Stomach (tissue), 9 donors: ENCODE measurements around the gene GOLGA8H. TPM values are rescaled to one million over a fixed set of nuclear protein-coding genes. Genes with fewer than 3 reads are reported as not detected.
A peak's percentile ranks its signal among the peaks of the same experiment; 100 is the strongest.
"Not testable (repeated sequence)": the region's sequence is repeated elsewhere in the genome, so short reads cannot be mapped to it uniquely, and the experiment has no call there.

Experiments
- DNase-seq, 2 donors: peaks; one replicate each; pipeline versions ENCODE4 v3.0.0 to v3.0.0-alpha.2; 2013 to 2019
- H3K27ac ChIP-seq, 5 donors: fragments of 200-600 bp in 4 of 5; sonication (generic) in 4 of 5; one replicate each; pipeline ENCODE4 v1.5.1; 2013 to 2019; ENCODE audit warnings: mild to moderate bottlenecking in 1 of 5, moderate library complexity in 1 of 5
- H3K27me3 ChIP-seq, 3 donors: fragments of 200-600 bp; sonication (generic); one replicate each; pipeline ENCODE4 v1.5.1; 2017 to 2019; ENCODE audit warnings: mixed run types in 1 of 3
- H3K36me3 ChIP-seq, 4 donors: fragments of 200-600 bp; sonication (generic); 1 replicate in 3 of 4; 2 replicates in 1 of 4; pipeline ENCODE4 v1.5.1; 2016 to 2019
- H3K4me1 ChIP-seq, 4 donors: fragments of 200-600 bp; sonication (generic); one replicate each; pipeline ENCODE4 v1.5.1; 2016 to 2019
- H3K4me3 ChIP-seq, 4 donors: fragments of 200-600 bp; sonication (generic) in 3 of 4; one replicate each; pipeline ENCODE4 v1.5.1; 2016 to 2019; ENCODE audit warnings: mild to moderate bottlenecking in 1 of 4
- H3K9me3 ChIP-seq, 4 donors: fragments of 200-600 bp; sonication (generic); one replicate each; pipeline ENCODE4 v1.5.1; 2016 to 2019
- EP300 ChIP-seq: sonication (generic); formaldehyde crosslinking; IDR thresholded peaks from one replicate; pipeline ENCODE4 v1.6.1; 2017; ENCODE audit warnings: antibody characterized with exemption
- POLR2A ChIP-seq, 4 donors: fragments of 450-650 bp; IDR thresholded peaks; one replicate each; pipeline ENCODE4 v1.6.1; 2016; ENCODE audit warnings: antibody characterized with exemption in 4 of 4, control low read depth in 2 of 4, mild to moderate bottlenecking in 1 of 4, moderate library complexity in 1 of 4
- POLR2AphosphoS5 ChIP-seq, 3 donors: sonication (generic); formaldehyde crosslinking; IDR thresholded peaks; one replicate each; pipeline ENCODE4 v1.6.1; 2016; ENCODE audit warnings: antibody characterized with exemption in 3 of 3
- WGBS, 5 donors: extraction: QIAGEN DNeasy Blood & Tissue Kit in 3 of 5; methylation state at CpG; one replicate each; pipeline versions ENCODE4 v1.1.5 to v1.1.7; 2013 to 2018; 5-methylcytosine and 5-hydroxymethylcytosine counted together
- intact Hi-C: fragments of 100-400 bp; cut with DNase I; formaldehyde crosslinking; loops from one replicate; pipeline ENCODE4 v1.15.1; 2023; ENCODE audit warnings: low total_unique reads
- polyA plus RNA-seq, 3 donors: library from polyadenylated mRNA; stranded (reverse); fragments of 200-250 nt; gene quantifications; one replicate each; pipeline ENCODE4 v1.2.3, GENCODE V29; 2013
- total RNA-seq, 5 donors: library from RNA; depleted of rRNA; stranded (reverse); fragments of >200 nt; gene quantifications; one replicate each; pipeline versions ENCODE4 v1.1.0 to v1.2.3, GENCODE V29; 2014 to 2016
- TF ChIP-seq, protein P1 (sequence below), 7 experiments: fragments of 450-650 bp in 4 of 7; fragments of 200-600 bp in 3 of 7; sonication (generic) in 3 of 7; IDR thresholded peaks; one replicate each; pipeline ENCODE4 v1.5.1; 2016 to 2019; ENCODE audit warnings: antibody characterized with exemption in 7 of 7, control low read depth in 2 of 7, mild to moderate bottlenecking in 1 of 7
- donor health status: healthy with polysubstance abuse.
- donor health status: Bipolar disorder and iron deficiency.
- donor health status: healthy.

The GOLGA8H gene
- total and polyA plus RNA-seq, 8 donors, result 0.13 to 2.0 (median 0.34) TPM; not detected in 4

DNA sequence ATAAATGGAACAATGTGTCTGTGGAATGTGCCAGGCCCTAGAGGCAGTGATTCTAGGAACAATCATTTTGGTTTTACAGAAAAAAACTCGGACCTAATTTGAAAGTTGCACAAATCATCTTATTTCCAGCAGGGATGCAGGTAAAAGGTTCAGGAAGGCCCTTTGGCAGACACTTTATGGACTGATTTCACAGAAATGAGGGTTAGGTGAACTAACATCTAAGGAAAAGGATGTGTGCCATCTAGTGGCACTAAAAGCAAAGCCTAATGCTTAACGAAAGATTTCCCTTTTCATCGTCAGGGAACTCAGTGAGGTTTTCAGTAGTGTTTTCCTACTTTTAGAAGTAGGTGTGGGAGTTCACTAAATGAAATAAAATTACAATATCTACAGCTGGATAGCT, 17.5 kb downstream of the GOLGA8H start:
- peaks cover 0 to 14% (median 4%) of the 10 kb centered on the region in 4 donors for H3K4me1 ChIP-seq
- H3K36me3 ChIP-seq, H3K9me3 ChIP-seq, intact Hi-C loops, H3K4me3 ChIP-seq, H3K27me3 ChIP-seq, H3K27ac ChIP-seq: not testable (repeated sequence)
- TF ChIP-seq, protein P1, sequence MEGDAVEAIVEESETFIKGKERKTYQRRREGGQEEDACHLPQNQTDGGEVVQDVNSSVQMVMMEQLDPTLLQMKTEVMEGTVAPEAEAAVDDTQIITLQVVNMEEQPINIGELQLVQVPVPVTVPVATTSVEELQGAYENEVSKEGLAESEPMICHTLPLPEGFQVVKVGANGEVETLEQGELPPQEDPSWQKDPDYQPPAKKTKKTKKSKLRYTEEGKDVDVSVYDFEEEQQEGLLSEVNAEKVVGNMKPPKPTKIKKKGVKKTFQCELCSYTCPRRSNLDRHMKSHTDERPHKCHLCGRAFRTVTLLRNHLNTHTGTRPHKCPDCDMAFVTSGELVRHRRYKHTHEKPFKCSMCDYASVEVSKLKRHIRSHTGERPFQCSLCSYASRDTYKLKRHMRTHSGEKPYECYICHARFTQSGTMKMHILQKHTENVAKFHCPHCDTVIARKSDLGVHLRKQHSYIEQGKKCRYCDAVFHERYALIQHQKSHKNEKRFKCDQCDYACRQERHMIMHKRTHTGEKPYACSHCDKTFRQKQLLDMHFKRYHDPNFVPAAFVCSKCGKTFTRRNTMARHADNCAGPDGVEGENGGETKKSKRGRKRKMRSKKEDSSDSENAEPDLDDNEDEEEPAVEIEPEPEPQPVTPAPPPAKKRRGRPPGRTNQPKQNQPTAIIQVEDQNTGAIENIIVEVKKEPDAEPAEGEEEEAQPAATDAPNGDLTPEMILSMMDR (IDR thresholded peaks at IDR 0.05), result peak in 1 of 7 experiments; percentile 15
- peak in 1 of 2 donors; percentile 6 for DNase-seq
- 0 to 15% (median 9%) methylated on average over 1 to 2 of the region's 3 CpGs; no CpG with 5 or more reads in 1 of the 5 donors for WGBS, 5 donors

DNA sequence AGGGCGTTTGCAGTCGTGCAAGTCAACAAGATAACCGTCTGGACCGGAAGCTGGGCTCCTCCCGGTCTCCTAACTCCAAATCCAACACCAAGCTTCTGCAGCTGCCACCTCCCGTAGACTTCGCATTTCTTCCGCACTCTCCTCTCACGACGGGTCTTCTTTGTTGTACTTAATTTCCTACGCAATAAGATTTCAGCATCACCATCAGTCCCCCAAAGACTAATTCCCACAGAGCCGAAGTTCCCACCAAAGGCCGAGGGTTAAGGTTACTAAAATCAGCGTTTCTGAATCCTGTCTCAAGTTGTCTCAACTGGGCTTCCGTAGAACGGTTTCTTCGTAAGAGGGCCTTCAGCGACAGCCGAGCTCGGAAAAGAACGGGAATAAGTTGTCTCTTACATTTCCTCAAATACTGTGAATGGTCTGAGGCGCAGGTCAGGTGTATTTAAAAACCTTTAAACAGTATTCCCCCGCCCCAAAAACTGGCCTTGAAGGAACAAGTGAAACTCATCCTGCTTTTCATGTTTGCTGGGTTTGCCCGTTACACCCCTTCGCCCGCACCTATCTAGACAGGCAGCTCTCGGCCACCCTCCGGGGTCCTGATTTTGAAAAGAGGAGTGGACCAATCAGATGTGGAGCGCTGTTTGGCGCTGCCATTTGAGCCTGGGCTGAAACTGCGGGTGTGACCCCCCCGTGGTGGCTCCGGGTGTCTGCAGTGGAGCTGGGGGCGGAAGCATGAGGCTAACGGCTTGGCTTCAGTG, 21.8 kb downstream of the GOLGA8H start, which contains the start of gene ARHGAP11B:
ARHGAP11B (plus strand) TSS at position 693 of the 758 bp plus-strand sequence.
- H3K27me3 ChIP-seq, H3K36me3 ChIP-seq, intact Hi-C loops, H3K9me3 ChIP-seq: not testable (repeated sequence)
- peak within 1 kb of the TSS; percentile 47 to 73 (median 60) for H3K4me3 ChIP-seq
- peaks cover 0 to 20% (median 10%) of the 10 kb centered on the region in 4 donors for H3K4me1 ChIP-seq
- TF ChIP-seq POLR2AphosphoS5 (IDR thresholded peaks at IDR 0.05), result peak; percentile 34 to 74 (median 58)
- peak within 1 kb of the TSS; percentile 75 to 91 (median 87) for H3K27ac ChIP-seq
- 0 to 1% (median 0%) methylated on average over 18 to 35 of the region's 35 CpGs for WGBS, 5 donors
- peak; percentile 91 to 97 for DNase-seq

DNA sequence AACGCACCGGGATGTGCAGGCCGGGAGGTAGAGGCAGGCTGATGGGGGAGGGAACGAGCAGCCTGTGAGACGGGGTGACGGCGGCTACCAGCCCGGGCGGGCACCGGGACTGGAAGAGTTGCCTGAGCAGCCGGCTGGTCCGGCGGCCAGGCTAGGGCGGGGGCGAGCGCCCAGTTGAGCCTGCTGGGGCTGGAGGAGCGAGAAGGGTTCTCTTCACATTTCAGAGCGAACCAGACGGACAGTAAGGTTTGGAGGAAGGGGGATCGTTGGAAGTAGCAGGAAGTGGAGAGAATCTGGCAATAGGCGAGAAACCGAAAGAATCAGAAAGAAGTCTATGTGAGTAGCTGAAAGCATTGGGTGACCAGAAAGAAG, 22.4 kb downstream of the GOLGA8H start:
- Histone ChIP-seq H3K27ac (peak overlapping the region in 4 of 5 donors; percentile 10 to 91 (median 88)), H3K4me3 (peak overlapping the region; percentile 47 to 73 (median 60)), H3K4me1 (peaks cover 0 to 20% (median 10%) of the 10 kb centered on the region in 4 donors)
- H3K36me3 ChIP-seq, H3K27me3 ChIP-seq, intact Hi-C loops, H3K9me3 ChIP-seq: not testable (repeated sequence)
- WGBS, 5 donors, result 0 to 2% (median 0%) methylated on average over 3 to 12 of the region's 22 CpGs
- peak in 1 of 2 donors; percentile 36 for DNase-seq

DNA sequence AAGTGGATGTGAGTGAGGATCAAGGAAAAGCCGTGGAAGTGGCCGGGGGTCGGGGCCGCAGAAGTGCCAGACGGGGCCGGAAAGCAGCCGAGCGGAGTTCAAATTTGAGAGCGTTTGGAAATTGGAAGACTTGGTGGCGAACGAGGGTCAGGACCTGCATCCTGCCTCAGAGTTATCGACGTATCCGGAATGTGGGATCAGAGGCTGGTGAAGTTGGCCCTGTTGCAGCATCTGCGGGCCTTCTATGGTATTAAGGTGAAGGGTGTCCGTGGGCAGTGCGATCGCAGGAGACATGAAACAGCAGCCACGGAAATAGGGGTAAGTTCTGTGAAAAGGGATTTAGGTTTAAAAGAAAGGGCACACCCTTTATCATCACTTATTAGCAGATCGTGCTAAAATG, 22.8 kb downstream of the GOLGA8H start:
- DNase-seq, result peak in 1 of 2 donors; percentile 11
- H3K4me1 ChIP-seq, result peaks cover 0 to 20% (median 10%) of the 10 kb centered on the region in 4 donors
- WGBS, 5 donors, result 0 to 3% (median 0%) methylated on average over 3 to 17 of the region's 20 CpGs
- peak overlapping the region; percentile 47 to 73 (median 60) for H3K4me3 ChIP-seq
- H3K27ac ChIP-seq, result peak overlapping the region in 3 of 5 donors; percentile 87 to 91 (median 88)
- H3K36me3 ChIP-seq, H3K9me3 ChIP-seq, intact Hi-C loops, H3K27me3 ChIP-seq: not testable (repeated sequence)

DNA sequence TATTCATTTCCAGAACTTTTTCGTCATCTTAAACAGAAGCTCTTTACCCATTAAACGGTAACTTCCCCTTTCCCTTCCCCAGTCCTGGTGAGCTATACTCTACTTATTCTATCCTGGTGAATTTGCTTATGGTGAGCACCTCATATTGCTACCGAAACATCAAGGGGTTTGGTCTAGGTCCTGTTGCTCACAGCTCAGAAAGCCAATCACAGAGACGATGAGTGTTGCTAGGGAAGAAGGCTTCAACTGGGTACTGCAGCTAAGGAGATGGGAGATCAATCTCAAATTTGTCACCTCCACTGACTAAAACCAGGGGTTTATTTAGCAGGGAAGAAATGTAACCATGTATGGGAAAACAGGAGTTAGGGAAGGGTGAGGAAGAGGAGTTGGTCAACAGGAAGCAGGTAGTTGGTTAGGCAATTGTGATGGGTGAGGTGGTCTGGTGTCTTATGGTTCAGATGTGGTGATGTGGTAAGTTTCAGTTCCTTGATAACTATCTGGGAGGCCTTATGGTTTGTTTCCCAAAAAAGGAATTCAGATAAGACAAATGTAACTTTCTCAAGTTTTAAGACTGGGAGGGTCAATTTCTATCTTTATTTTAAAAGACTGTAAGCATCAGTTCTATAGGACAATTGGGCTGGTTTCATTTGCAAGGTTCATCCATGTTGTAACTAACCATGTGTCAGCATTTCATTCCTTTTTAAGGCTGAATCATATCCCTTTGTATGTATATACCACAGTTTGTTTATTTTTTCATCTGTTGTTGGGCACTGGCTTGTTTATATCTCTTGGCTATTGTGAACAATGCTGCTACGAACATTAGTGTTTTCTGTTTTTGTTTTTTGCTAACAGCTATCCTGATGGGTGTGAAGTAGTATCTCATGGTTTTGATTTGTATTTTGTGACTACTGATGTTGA, 46.4 kb downstream of the GOLGA8H start:
- TF ChIP-seq, protein P1 (IDR thresholded peaks at IDR 0.05), result no peak
- no peak for TF ChIP-seq POLR2A (IDR thresholded peaks at IDR 0.05)
- TF ChIP-seq POLR2AphosphoS5 (IDR thresholded peaks at IDR 0.05), result no peak
- TF ChIP-seq EP300, result no peak
- no peaks in the 10 kb centered on the region for H3K27me3 ChIP-seq
- no peaks in the 10 kb centered on the region for H3K4me1 ChIP-seq
- WGBS, 5 donors, result 84 to 91% (median 89%) methylated on average over 5 of the region's 5 CpGs
- no peaks in the 10 kb centered on the region for H3K36me3 ChIP-seq
- H3K9me3 ChIP-seq, result no peaks in the 10 kb centered on the region
- intact Hi-C loops, result no loop called here
- DNase-seq, result no peak
- no peak overlapping the region for H3K4me3 ChIP-seq
- H3K27ac ChIP-seq, result no peak overlapping the region
